ENCODE measurements around the gene PPP1R3G.

DNA sequence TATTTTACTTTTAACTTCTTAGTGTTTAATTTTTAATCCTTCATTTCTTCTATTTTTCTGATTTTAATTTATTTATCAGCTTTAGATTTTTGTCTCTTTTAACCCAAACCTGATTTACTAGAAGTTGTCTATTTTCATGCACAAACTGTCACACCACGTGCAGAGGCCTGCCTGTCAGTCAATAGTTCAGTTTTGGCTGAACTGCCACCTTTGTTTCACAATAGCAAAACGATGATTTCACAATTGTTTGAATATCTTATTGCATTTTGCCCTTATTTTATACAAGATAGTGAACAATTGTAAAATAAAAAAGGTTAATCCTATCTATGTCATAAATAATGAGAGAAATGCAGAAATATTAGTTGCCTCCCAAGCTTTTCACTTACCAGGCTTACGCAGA lies 24.0 kb upstream of the PPP1R3G start:
- TF ChIP-seq CTCF (conservative IDR thresholded peaks at IDR 0.05 in 1 of 2, IDR thresholded peaks at IDR 0.05 in 1 of 2; ENCODE audit: low read depth in 1 of 2, low read length in 2 of 2) (no peak), EZH2 (IDR thresholded peaks at IDR 0.05; ENCODE audit: low read length, missing control alignments) (no peak)

Data from fibroblast of lung (primary cell).